Esophagus muscularis mucosa (tissue), 4 donors: ENCODE measurements around the gene CDK17. TPM values are rescaled to one million over a fixed set of nuclear protein-coding genes. Genes with fewer than 3 reads are reported as not detected.
A peak's percentile ranks its signal among the peaks of the same experiment; 100 is the strongest.

Source experiments
- DNase-seq: peaks from one replicate; pipeline ENCODE4 v3.0.0-alpha.2; 2017; ENCODE audit errors: extremely low spot score
- H3K27ac ChIP-seq, 4 donors: fragments of 200-600 bp; sonication (generic); replicated peaks in 1 of 4; 1 replicate in 3 of 4; 2 replicates in 1 of 4; pipeline ENCODE4 v1.5.1; 2016 to 2019; ENCODE audit warnings: mild to moderate bottlenecking in 1 of 4
- H3K27me3 ChIP-seq, 4 donors: fragments of 200-600 bp; sonication (generic); one replicate each; pipeline versions ENCODE4 v1.5.1 to v1.6.0; 2016 to 2019
- H3K36me3 ChIP-seq, 4 donors: fragments of 200-600 bp; sonication (generic); one replicate each; pipeline ENCODE4 v1.5.1; 2016 to 2019
- H3K4me1 ChIP-seq, 4 donors: fragments of 200-600 bp; sonication (generic); one replicate each; pipeline ENCODE4 v1.5.1; 2016 to 2019
- H3K4me3 ChIP-seq, 4 donors: fragments of 200-600 bp; sonication (generic); 1 replicate in 2 of 4; 2 replicates in 2 of 4; pipeline ENCODE4 v1.5.1; 2016 to 2019; ENCODE audit warnings: mild to moderate bottlenecking in 4 of 4, moderate library complexity in 1 of 4
- H3K9me3 ChIP-seq, 4 donors: fragments of 200-600 bp; sonication (generic); 1 replicate in 3 of 4; 2 replicates in 1 of 4; pipeline ENCODE4 v1.5.1; 2016 to 2019
- EP300 ChIP-seq: sonication (generic); formaldehyde crosslinking; IDR thresholded peaks from one replicate; pipeline ENCODE4 v1.6.1; 2017; ENCODE audit warnings: antibody characterized with exemption
- POLR2A ChIP-seq: fragments of 450-650 bp; IDR thresholded peaks from one replicate; pipeline ENCODE4 v1.6.1; 2017; ENCODE audit warnings: antibody characterized with exemption, moderate library complexity, mild to moderate bottlenecking, low read depth
- POLR2AphosphoS5 ChIP-seq, 2 donors: sonication (generic); formaldehyde crosslinking; IDR thresholded peaks; one replicate each; pipeline ENCODE4 v1.6.1; 2017; ENCODE audit warnings: antibody characterized with exemption in 2 of 2
- WGBS: methylation state at CpG from one replicate; pipeline ENCODE4 v1.1.5; 2018; 5-methylcytosine and 5-hydroxymethylcytosine counted together
- intact Hi-C: fragments of 100-400 bp; cut with DNase I; formaldehyde crosslinking; loops from one replicate; pipeline ENCODE4 v1.15.1; 2023
- total RNA-seq, 4 donors: library from RNA; depleted of rRNA; stranded (reverse); fragments of >200 nt; gene quantifications; one replicate each; pipeline versions ENCODE4 v1.1.0 to v1.2.1, GENCODE V29; 2016
- TF ChIP-seq, protein P1 (sequence below), 3 experiments: fragments of 200-600 bp in 2 of 3; fragments of 450-650 bp in 1 of 3; sonication (generic) in 2 of 3; IDR thresholded peaks; one replicate each; pipeline ENCODE4 v1.5.1; 2017 to 2019; ENCODE audit warnings: antibody characterized with exemption in 3 of 3, mild to moderate bottlenecking in 2 of 3, moderate library complexity in 1 of 3

The CDK17 gene
- total RNA-seq, 4 donors from 2014 or later: 56.2 to 96.9 (median 68.6) TPM

DNA sequence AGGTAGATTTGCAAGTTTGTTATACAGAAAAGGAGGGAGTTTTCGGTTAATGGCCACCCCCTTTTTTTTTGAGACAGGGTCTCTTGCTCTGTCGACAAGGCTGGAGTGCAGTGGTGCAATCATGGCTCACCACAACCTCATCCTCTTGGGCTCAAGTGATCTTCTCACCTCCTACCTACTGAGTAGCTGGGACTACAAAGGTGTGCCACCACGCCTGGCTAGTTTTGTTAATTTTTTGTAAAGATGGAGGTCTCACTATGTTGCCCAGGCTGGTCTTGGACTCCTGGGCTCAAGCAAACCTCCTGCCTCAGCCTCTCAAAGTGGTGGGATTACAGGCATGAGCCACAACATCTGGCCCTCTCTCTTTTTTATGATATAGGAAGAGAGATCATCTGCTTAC, 94.6 kb downstream of the CDK17 start:
- intact Hi-C loops: loop anchor here (10.0 kb wide), 1 partner anchor 89 kb away; no protein-coding TSS in a partner anchor
- TF ChIP-seq, protein P1, sequence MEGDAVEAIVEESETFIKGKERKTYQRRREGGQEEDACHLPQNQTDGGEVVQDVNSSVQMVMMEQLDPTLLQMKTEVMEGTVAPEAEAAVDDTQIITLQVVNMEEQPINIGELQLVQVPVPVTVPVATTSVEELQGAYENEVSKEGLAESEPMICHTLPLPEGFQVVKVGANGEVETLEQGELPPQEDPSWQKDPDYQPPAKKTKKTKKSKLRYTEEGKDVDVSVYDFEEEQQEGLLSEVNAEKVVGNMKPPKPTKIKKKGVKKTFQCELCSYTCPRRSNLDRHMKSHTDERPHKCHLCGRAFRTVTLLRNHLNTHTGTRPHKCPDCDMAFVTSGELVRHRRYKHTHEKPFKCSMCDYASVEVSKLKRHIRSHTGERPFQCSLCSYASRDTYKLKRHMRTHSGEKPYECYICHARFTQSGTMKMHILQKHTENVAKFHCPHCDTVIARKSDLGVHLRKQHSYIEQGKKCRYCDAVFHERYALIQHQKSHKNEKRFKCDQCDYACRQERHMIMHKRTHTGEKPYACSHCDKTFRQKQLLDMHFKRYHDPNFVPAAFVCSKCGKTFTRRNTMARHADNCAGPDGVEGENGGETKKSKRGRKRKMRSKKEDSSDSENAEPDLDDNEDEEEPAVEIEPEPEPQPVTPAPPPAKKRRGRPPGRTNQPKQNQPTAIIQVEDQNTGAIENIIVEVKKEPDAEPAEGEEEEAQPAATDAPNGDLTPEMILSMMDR (IDR thresholded peaks at IDR 0.05): no peak
- TF ChIP-seq POLR2AphosphoS5 (IDR thresholded peaks at IDR 0.05) (no peak), EP300 (no peak), POLR2A (no peak)

DNA sequence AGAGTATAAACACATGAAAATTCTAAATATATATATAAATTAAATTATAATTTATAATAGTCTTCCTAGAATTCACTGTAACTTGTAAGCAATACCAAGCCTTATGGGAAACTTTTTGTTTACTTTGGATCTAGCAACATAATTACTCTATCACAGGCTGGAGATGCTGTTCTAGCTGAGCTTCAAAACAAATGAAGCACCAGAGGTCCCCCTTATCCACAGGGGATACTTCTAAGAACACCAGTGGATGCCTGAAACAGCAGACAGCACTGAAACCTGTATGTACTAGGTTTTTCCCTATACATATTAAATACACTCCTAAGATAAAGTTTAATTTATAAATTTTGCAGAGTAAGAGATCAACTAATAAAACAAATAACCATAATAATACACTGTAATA, 96.6 kb downstream of the CDK17 start:
- no peak for DNase-seq
- H3K27me3 ChIP-seq: no peaks in the 10 kb centered on the region
- no peak overlapping the region for H3K4me3 ChIP-seq
- no peaks in the 10 kb centered on the region for H3K9me3 ChIP-seq
- TF ChIP-seq EP300: no peak
- no peak for TF ChIP-seq POLR2A
- TF ChIP-seq, protein P1 (IDR thresholded peaks at IDR 0.05): no peak
- TF ChIP-seq POLR2AphosphoS5 (IDR thresholded peaks at IDR 0.05): no peak
- H3K4me1 ChIP-seq: peaks cover 5 to 46% (median 44%) of the 10 kb centered on the region in 4 donors
- intact Hi-C loops: loop anchor here (10.0 kb wide), 1 partner anchor 91 kb away; no protein-coding TSS in a partner anchor
- peaks cover 4 to 14% (median 12%) of the 10 kb centered on the region in 4 donors for H3K36me3 ChIP-seq
- H3K27ac ChIP-seq: peak overlapping the region in 2 of 4 donors; percentile 18 to 50

More for the DNA sequence above, 94.6 kb downstream of the CDK17 start:
- 96% methylated on average over 3 of the region's 3 CpGs for WGBS
- no peak overlapping the region for H3K4me3 ChIP-seq
- H3K27me3 ChIP-seq: no peaks in the 10 kb centered on the region
- no peaks in the 10 kb centered on the region for H3K9me3 ChIP-seq
- peak overlapping the region in 2 of 4 donors; percentile 8 to 35 for H3K27ac ChIP-seq
- no peak for DNase-seq
- peaks cover 0 to 4% (median 0%) of the 10 kb centered on the region in 4 donors for H3K36me3 ChIP-seq
- H3K4me1 ChIP-seq: peaks cover 5 to 54% (median 53%) of the 10 kb centered on the region in 4 donors

DNA sequence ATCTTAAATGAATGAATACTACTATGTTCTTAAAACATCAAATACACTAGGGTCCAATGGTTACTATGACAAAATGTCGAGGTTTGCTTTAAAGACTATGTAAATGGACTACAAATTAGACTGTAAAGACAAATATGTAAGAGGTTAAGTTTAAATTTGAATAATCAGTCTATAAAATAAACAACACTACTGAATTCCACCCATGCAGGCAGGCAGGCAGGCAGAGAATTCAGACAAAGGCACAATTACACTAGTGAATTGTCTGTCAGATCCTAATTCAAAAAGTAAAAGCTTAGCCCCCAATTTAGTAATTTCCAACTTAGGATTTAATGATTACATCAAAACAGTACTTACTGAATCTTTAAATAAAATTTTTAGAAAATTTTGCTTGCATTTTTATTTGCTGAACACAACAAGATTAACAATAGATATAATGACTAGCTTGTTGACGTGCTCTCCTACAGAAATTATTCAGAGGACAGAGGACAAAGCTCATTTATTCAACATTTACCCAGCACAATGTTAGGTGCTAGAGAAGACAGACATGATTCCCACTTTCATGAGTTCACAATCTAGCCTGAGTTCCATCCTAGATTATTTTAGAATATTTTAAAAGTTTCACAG, 97.4 kb downstream of the CDK17 start:
- Histone ChIP-seq H3K27ac (no peak overlapping the region), H3K27me3 (no peaks in the 10 kb centered on the region), H3K9me3 (no peaks in the 10 kb centered on the region), H3K36me3 (peaks cover 4 to 17% (median 17%) of the 10 kb centered on the region in 4 donors), H3K4me3 (no peak overlapping the region), H3K4me1 (peaks cover 5 to 38% (median 36%) of the 10 kb centered on the region in 4 donors)
- TF ChIP-seq, protein P1 (IDR thresholded peaks at IDR 0.05): no peak
- TF ChIP-seq POLR2AphosphoS5 (IDR thresholded peaks at IDR 0.05) (no peak), EP300 (no peak), POLR2A (no peak)
- DNase-seq: no peak
- WGBS: 58% methylated on average over 2 of the region's 2 CpGs
- intact Hi-C loops: loop anchor here (10.0 kb wide), 1 partner anchor 92 kb away; no protein-coding TSS in a partner anchor

DNA sequence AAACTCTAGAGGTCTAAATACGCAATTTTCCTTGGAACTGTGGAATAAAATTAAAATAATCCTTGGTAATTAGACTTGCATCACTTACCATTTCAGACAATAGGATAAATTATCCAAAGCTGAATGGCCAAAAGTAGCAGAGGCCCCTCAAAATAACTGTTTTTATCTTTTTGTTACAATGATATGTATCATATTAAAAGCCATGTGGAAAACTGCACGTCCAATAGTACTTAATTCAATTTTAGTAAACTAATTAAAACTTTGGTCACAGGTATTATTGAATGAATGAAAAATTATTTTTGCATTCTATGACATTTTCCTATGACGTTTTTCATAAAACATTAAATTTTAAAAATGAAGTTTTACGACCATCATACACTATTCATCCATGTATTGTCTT, 98.5 kb downstream of the CDK17 start:
- no peaks in the 10 kb centered on the region for H3K9me3 ChIP-seq
- DNase-seq: no peak
- peaks cover 5 to 27% (median 25%) of the 10 kb centered on the region in 4 donors for H3K4me1 ChIP-seq
- 76% methylated on average over 4 of the region's 4 CpGs for WGBS
- H3K36me3 ChIP-seq: peaks cover 4 to 28% (median 26%) of the 10 kb centered on the region in 4 donors
- intact Hi-C loops: loop anchor here (10.0 kb wide), 1 partner anchor 93 kb away; no protein-coding TSS in a partner anchor
- no peaks in the 10 kb centered on the region for H3K27me3 ChIP-seq
- no peak overlapping the region for H3K4me3 ChIP-seq
- TF ChIP-seq EP300 (no peak), POLR2AphosphoS5 (IDR thresholded peaks at IDR 0.05) (no peak), POLR2A (no peak)
- TF ChIP-seq, protein P1 (IDR thresholded peaks at IDR 0.05): no peak
- H3K27ac ChIP-seq: no peak overlapping the region
